ENCODE results near the gene PSMD11.
"Not testable (repeated sequence)": the region's sequence is repeated elsewhere in the genome, so short reads cannot be mapped to it uniquely, and the experiment has no call there.

PSMD11 gene

DNA sequence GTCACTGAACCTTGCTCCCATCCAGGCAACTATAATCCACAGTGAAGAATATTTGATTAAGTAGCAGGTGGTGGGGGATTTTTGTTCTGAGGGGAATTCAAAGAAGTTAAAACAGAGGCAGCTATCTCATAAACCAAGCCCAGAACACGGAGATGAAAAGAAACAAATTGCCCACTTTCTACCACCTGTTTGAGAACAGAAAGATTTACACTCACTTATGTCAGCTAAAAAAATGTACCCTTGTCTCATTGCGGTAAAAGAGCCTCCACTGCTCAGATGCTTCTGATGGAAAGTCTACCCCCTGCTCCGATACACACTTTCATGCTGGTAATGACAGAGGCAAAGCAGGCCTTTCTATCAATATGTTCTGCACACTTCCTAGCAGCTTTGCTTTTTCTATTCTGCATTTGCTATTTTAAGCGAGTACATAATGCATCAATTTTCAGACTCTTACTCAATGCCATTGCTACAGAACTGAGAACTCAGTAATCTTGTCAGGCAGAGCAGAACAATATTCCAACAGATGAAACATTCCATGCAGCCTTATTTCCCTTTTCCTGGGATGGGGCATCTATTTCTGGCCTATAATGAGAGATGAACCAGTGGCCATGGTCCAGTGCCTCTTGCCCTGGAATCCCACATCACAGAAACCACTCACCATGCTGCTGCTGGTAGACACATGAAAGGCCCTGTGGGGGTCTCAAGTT is 71.5 kb downstream of the PSMD11 start:
- no peak for DNase-seq

DNA sequence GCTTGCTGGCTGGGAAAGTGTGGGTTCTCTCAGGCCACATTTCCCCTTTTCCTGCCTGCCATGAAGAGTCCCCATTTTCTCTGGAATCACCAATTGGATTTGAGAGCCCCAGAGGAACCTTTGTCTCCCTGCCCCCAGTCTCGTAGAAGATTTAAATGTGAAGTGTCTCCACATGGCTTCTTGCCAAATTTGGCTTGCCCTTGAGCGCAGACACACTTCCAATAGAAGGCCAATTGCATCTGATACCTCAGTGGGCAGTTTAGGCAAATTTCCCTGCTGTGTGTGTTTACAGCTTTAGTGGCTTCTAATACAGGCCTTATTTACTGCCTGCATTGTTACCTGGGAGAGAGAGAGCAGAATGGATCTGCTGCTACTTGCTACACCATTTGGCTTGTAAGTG is 72.1 kb downstream of the PSMD11 start:
- DNase-seq = no peak

DNA sequence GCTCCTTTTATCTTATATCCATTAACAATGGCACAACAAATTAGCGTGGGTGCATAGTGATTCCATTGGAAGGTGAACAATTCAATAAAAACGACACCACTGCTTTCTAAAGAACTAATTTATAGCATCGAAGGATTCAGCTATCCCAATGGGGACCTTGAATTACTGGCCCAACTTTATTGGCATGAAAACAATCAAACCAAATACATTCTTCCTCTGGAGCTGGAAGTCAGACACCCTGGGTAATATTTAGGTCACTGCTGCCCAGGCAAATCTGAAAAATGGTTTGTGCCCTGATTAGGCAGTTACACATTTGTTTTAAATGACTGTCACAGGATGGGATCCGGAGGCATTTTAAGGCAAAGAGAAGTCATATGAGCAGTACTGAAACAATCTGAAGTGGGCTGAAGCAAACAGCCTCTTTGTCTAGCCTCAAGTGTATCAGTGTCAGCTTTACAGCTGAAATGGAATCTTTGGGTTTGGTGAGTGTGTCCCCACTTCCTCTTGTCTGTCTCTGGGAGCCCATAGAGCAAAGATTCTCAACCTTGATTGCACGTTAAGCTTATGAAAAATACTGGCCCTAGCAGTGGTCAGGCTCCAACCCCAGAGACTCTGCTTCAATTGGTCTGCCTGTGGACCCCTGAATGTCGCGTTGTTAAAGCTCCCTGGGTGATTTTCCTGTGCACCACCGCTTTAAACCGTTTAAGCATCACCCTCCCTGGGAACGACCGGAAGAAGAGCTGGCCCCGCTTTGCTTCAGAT is 72.8 kb downstream of the PSMD11 start:
- DNase-seq = no peak

DNA sequence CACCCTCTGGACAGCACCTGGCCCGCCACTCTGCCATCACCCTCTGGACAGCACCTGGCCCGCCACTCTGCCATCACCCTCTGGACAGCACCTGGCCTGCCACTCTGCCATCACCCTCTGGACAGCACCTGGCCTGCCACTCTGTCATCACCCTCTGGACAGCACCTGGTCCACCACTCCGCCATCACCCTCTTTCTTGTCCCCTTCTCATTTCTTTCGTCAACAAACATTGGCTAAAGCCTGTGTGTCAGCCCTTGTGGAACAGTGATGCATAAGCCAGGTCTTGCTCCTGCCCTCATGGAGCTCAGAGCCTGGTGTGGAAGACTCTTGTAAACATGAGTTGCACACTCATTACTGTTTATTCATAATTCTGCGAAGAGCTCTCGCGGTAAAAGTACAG is 73.7 kb downstream of the PSMD11 start:
- DNase-seq = no peak

DNA sequence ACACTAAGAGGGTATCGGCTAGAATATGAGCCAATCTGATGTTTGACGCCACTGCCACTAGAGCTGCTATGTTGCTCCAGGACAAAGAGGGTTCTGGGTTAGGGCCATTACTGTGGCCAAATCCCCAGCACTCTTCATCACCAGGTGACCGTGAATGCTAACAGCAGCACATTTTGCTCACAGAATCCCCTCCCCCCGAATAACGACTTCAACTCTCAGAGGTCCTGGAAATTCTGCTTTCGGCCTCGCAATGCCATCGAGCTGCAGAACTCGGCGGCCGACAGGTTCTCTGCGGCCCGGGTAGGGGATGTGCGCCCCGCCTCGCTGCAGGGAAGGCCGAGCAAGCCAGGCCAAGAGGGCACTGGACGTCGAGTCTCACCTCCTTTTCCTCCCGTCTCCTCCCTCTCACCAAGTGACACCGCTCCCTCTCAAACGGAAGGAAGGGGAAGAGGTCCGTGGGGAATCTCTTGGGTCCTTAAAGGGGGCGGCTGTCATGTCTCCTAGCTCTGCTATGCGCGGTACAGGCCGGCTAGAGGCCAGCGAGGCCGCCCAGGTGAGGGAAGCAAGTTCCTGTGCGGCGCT is 74.4 kb downstream of the PSMD11 start:
- no peak for DNase-seq

DNA sequence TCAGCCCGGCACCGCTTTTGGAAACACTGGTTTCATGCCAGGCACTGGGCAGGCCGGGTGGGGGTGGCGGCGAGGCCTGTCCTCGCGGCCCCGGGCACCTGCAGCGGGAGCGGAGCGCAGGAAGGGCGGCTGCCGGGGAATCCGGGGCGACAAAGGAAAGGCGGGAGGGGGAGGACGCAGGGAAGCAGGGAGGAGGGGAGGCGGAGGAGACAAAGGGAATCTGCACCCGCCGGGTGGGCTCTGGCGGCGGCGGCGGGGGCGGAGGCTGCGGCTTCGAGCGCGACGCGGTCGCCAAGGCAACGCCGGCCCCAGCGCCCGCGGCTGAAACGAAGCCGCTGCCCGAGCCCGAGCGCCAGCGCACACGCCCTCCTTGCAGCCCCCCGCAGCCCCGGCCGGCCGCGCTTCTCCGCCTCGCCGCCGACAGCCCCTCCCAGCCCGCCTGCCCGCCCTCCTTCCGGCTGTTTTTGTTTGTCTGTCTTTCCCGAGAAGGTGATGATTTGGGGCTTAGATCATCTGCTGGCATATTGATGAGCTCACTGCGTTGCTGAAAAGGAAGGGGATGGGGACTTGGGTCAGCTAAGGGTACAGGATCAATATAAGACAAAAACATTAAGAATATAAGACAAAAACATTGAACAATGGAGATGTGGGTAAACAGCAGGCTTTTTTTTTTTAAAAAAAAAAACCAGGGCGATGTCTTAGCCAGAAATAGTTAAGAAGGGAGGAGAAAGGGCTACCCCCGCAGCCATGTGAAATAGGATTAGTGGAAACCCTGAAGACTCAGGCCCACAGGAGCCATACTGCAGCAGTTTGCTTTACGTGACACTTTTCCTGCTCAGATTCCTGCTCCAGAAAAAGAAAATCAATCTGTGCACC is 75.2 kb downstream of the PSMD11 start:
- DNase-seq = no peak

DNA sequence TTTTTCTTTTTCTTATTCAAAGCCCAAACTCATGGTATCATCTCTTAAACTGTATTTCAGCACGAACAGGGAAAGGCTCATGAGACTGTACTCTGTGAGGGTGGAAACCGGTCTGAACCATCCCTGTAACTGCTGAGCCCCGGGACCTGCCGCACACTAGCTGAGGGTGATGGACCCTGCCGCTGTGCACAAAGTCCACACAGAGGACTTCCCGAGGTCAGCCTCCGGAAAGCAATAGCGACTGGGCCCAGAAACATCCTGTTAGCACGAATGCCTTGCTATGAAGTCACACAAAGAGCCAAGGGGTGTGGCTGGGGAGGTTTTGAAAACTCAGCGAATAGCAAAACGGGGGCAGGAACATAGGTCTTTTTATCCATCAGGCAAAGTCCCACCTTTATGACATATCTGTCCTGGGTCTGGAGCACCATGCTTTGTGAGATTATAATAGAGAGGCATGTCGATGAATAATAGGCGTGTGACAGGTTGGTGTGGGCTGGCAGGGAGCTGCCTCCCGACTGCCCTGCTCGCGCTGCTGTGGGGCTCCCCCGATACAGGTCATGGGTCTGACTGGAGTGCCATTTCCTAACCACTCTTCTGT is 75.9 kb downstream of the PSMD11 start:
- no peak for DNase-seq

DNA sequence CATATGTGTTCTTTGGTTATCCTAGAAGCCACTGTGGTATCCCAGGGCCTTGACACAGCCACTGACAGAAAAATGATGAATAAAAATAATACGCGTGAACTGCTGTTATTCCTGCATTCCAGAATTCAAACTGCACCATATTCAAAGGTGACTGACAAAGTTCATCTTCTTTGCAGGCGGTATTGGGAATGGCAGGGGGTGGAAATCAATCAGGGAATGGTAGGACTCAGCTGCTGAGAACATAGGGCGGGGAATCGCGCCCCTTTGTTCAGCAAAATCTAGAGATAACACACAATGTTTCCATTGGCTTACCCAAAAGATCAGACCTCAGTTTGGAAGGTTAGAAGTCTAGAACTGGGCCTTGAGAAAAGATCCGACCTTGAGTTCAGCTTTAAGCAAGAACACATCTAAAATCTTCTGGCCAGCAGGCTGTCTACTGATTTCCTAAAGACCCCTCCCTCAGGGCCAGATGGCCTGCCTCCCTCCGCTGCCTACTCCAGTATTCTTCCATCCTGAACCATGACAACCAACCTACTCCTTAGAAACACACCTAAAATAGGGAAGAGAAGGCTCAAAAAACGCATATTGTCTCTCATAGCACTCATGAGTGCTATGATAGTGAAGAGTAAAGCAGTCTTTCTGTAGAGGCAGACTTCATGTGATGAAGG is 76.6 kb downstream of the PSMD11 start:
- DNase-seq = no peak

DNA sequence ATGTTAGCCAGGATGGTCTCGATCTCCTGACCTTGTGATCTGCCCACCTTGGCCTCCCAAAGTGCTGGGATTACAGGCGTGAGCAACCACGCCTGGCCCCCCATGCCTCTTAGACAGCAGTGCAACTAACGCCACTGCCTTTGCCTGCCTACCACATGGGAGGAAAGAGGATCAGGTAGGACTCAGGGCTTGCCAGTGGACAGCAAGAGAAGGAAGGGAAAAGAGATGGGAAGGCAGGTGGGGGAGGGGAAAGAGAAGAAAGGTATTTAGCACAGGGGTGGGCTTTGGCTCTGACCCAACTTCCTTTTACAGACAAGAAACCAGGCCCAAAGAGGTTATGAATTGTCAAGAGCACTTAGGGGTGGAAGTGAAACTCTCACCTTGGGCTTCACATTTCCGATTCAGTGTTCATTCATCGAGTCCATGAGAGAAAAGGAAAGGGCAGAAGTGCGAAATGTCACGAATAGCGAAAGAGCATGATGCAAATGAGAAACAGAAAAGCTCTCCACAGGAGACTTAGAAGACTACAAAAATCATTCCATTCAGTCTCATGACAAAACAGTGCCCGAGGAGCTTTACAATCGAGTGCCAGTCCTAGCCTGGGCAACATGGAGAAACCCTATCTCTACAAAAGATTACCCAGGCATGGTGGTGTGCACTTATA is 78.8 kb downstream of the PSMD11 start:
- DNase-seq = no peak

DNA sequence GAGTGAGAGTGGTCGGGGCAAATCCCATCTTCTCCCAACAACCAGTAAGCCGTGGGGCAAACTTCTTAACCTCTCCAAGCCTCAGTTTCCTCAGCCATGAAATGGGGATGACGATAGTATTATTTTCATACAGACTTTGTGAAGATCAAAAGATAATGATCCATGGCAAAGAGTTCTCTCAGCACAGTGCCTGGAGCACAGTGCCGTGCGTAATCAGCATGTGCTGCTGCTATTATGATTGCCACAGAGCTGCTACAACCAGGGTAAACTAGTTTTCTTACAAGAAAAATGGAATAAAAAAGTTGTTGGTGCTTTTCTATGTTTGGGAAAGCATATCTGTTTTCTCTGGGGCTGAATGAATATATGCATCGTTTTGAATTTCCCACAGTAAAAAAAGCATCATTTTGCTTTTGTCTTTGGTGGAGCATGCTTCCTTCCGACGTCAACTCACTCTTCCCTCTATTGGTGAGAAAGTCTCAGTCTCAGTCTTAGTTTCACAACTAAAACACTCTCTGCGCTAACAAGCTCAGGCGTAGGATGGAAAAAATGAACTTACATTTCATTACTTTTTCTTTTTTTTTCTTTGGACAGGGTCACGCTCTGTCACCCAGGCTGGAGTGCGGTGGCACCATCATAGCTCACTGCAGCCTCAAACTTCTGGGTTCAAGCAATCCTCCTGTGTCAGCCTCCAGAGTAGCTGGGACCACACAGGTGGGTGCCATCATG is 79.7 kb downstream of the PSMD11 start:
- DNase-seq = no peak

DNA sequence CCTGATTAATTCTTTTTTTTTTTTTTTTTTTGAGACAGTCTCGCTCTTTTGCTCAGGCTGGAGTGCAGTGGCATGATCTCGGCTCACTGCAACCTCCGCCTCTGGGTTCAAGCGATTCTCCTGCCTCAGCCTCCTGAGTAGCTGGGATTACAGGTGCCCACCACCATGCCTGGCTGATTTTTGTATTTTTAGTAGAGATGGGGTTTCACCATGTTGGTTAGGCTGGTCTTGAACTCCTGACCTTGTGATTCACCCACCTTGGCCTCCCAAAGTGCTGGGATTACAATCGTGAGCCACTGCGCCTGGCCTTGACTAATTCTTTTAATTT is 80.2 kb downstream of the PSMD11 start:
- DNase-seq = not testable (repeated sequence)

DNA sequence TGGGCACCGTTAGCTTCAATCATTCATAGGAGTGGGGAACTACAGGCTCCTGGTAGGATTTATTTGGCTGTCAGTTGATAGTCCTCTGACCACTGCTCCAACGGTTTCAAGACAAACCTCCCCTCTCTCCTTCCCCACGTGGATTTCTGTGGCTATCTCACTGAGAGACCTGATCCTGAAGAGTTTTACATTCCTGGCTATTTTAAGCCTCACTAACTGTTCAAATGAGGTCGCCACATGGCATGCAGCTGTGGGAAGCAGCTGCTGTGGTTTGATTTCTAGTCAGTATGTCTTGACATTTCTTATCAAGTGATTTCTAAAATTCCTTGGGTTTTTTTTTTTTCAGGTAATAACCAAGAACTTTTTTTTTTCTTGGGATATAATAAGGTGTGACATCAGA is 80.8 kb downstream of the PSMD11 start:
- no peak for DNase-seq

DNA sequence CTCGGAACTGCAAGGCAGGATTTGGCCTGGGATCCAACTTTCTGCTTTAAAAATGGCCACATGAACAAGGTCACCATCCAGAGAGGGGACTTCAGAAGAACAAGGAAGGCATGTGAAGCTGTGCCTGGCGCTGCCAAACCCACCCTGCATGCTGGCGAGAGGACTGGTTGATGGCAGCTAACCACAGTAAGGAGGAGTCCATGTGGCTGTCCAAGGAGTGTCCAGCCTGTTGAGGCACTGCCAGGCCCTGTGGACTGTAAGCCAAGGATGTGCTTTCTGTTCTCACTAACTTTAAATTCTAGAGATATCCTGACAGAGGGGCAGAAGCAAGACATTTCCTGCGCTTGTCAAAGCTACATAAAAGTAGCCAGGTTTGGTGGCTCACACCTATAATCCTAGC is 82.8 kb downstream of the PSMD11 start:
- DNase-seq = no peak

DNA sequence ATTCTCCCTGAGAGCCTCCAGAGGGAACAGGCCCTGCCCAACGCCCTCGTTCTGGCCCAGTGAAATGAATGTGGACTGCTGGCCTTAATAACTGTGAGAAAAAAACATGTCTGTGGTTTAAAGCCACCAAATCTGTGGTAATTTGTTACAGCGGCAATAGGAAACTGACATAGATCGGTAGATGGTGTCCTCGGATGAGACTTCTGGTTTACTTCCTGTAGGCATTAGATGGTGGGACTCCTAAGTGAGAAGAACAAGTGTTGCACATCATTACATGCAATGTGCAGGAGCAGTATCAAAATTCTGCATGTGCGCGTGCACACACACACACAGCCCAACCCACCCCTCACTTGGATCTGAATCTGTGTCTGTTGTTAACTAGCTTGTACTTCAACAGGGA is 84.5 kb downstream of the PSMD11 start:
- no peak for DNase-seq

DNA sequence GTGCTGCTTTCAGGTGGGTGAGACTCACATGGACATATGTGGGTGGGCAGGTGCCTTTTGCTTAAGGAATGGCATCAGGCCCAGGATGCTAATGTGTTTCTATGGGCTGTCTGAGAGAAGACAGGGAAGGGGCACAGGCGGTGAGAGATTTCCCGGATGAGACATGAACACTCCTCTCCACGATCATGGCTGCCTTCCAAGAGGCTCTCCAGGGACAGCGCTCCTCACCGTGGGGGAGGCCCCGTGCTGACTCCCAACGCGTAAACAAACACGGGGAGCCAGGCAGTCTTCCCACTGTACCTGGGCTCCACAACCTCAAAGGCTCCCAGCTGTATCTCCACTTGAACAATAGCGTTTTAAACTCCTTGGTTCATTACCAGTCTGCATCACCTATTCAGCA is 85.3 kb downstream of the PSMD11 start:
- no peak for DNase-seq
